Endothelial cell of umbilical vein (primary cell): ENCODE results near the gene KCNRG. TPM values are rescaled to one million over a fixed set of nuclear protein-coding genes. Genes with fewer than 3 reads are reported as not detected.

Experiments used
- BruUV-seq: library from RNA; stranded (reverse); fragments of 400-500 nt; replicated peaks from 2 replicates; lab custom pipeline; 2021; lab: Mats Ljungman, UMichigan
- CTCF ChIA-PET: fragments of 300-600, 350-600 bp; sonication (Branson Sonifier 250); formaldehyde crosslinking; loops from one replicate; lab custom pipeline; 2021; ENCODE audit warnings: antibody characterized with exemption, inconsistent platforms; lab: Charles Lee
- POLR2A ChIA-PET: fragments of 300-600, 350-600 bp; sonication (Branson Sonifier 250); formaldehyde crosslinking; loops from one replicate; lab custom pipeline; 2021; ENCODE audit warnings: antibody characterized with exemption, inconsistent platforms; lab: Charles Lee
- DNase-seq: peaks from one replicate; pipeline ENCODE4 v3.0.0-alpha.2; 2011; ENCODE audit warnings: low read depth, low spot score
- FAIRE-seq: peaks from 2 replicates; lab custom pipeline; 2011; peaks lifted over from hg19 to GRCh38; lab: Jason Lieb, UNC
- H2AFZ ChIP-seq: 2 replicates; pipeline ENCODE4 v1.6.0; 2012; ENCODE audit warnings: low read depth, low read length, control low read depth, inconsistent platforms
- H3K27ac ChIP-seq: 2 replicates; pipeline ENCODE4 v1.5.1; 2011; ENCODE audit warnings: low read depth, mild to moderate bottlenecking, control low read depth, low read length, moderate library complexity; ENCODE audit not compliant: insufficient read depth
- H3K27me3 ChIP-seq, 2 experiments: 2 replicates each; pipeline versions ENCODE4 v1.6.0 to v1.6.1; 2011; ENCODE audit warnings: low read length in 2 of 2, mixed read lengths in 1 of 2; ENCODE audit not compliant: control insufficient read depth in 2 of 2, insufficient read depth in 2 of 2
- H3K36me3 ChIP-seq, 2 experiments: 2 replicates in 1 of 2; 3 replicates in 1 of 2; pipeline ENCODE4 v1.5.1; 2011; ENCODE audit warnings: low read length in 2 of 2, mild to moderate bottlenecking in 1 of 2, moderate library complexity in 1 of 2; ENCODE audit not compliant: control insufficient read depth in 2 of 2, insufficient read depth in 2 of 2; ENCODE audit errors: extremely low read depth in 1 of 2
- H3K4me1 ChIP-seq: 3 replicates; pipeline ENCODE4 v1.5.1; 2011; ENCODE audit warnings: mild to moderate bottlenecking, low read length; ENCODE audit not compliant: control insufficient read depth, insufficient read depth; ENCODE audit errors: extremely low read depth
- H3K4me2 ChIP-seq: 2 replicates; pipeline ENCODE4 v1.6.1; 2011; ENCODE audit warnings: low read length, control low read depth, mixed read lengths; ENCODE audit not compliant: insufficient read depth
- H3K4me3 ChIP-seq, 3 experiments: fragments of 200-600 bp in 1 of 3; sonication (generic), shearing (Covaris generic) in 1 of 3; replicated peaks in 1 of 3; 2 replicates each; pipeline ENCODE4 v1.5.1; 2011 to 2016; ENCODE audit warnings: control low read depth in 3 of 3, low read length in 3 of 3, mild to moderate bottlenecking in 2 of 3, inconsistent platforms in 1 of 3, low read depth in 1 of 3, moderate library complexity in 1 of 3; ENCODE audit not compliant: insufficient read depth in 1 of 3
- H3K79me2 ChIP-seq: 2 replicates; pipeline ENCODE4 v1.6.0; 2012; ENCODE audit warnings: low read length, inconsistent platforms; ENCODE audit not compliant: control insufficient read depth, insufficient read depth
- H3K9ac ChIP-seq: replicated peaks from 2 replicates; pipeline ENCODE3; 2011; ENCODE audit warnings: low read length, control low read depth; ENCODE audit not compliant: insufficient read depth; ENCODE audit errors: extremely low read depth
- H3K9me1 ChIP-seq: replicated peaks from 3 replicates; pipeline ENCODE4 v1.6.0; 2011; ENCODE audit warnings: mild to moderate bottlenecking, low read length; ENCODE audit not compliant: control insufficient read depth, insufficient read depth; ENCODE audit errors: extremely low read depth
- H3K9me3 ChIP-seq: replicated peaks from 2 replicates; pipeline ENCODE4 v1.5.1; 2012; ENCODE audit warnings: low read length, inconsistent platforms; ENCODE audit not compliant: control insufficient read depth, insufficient read depth
- H4K20me1 ChIP-seq: replicated peaks from 2 replicates; pipeline ENCODE3; 2011; ENCODE audit warnings: mild to moderate bottlenecking, low read length; ENCODE audit not compliant: control insufficient read depth, insufficient read depth; ENCODE audit errors: extremely low read depth
- EZH2 ChIP-seq: IDR thresholded peaks from 2 replicates; pipeline ENCODE4 v1.6.1; 2012; ENCODE audit warnings: borderline replicate concordance, low read depth, mild to moderate bottlenecking, moderate library complexity, low read length, inconsistent platforms; ENCODE audit not compliant: severe bottlenecking
- FOS ChIP-seq: IDR thresholded peaks from 2 replicates; pipeline ENCODE4 v1.6.1; 2011; ENCODE audit warnings: mild to moderate bottlenecking, low read length, moderate library complexity, borderline replicate concordance; ENCODE audit not compliant: insufficient read depth
- GATA2 ChIP-seq: IDR thresholded peaks from 2 replicates; pipeline ENCODE4 v1.7.0; 2011; ENCODE audit warnings: low read depth, mild to moderate bottlenecking, moderate library complexity, mixed read lengths, low read length; ENCODE audit not compliant: insufficient read length, insufficient read depth
- JUN ChIP-seq: IDR thresholded peaks from 2 replicates; pipeline ENCODE4 v1.6.1; 2011; ENCODE audit warnings: borderline replicate concordance, low read depth; ENCODE audit not compliant: insufficient read length, insufficient read depth
- MYC ChIP-seq: IDR thresholded peaks from one replicate; pipeline ENCODE4 v1.6.1; 2011; ENCODE audit warnings: mild to moderate bottlenecking, low read depth, low read length
- POLR2A ChIP-seq: IDR thresholded peaks from 2 replicates; pipeline ENCODE4 v1.6.1; 2012; ENCODE audit warnings: low read depth, mild to moderate bottlenecking, control low read depth, low read length
- POLR2AphosphoS5 ChIP-seq: IDR thresholded peaks from 2 replicates; pipeline ENCODE4 v1.6.1; 2012; ENCODE audit warnings: low read depth, mild to moderate bottlenecking, control low read depth, low read length, moderate library complexity; ENCODE audit not compliant: insufficient read depth
- dilution Hi-C: fragments of 300-500 bp; cut with MboI; formaldehyde crosslinking; loops from one replicate; pipeline ENCODE4 v1.15.0; 2019; ENCODE audit warnings: low sequenced_read_pairs; ENCODE audit not compliant: extremely low pct_ligation_motif_present
- intact Hi-C: fragments of 100-400 bp; cut with micrococcal nuclease; formaldehyde crosslinking; loops from one replicate; pipeline ENCODE4 v1.10.0; 2022
- polyA plus RNA-seq, 4 experiments: library from polyadenylated mRNA; depleted of rRNA in 3 of 4; stranded (reverse) in 3 of 4; unstranded in 1 of 4; fragments of >200 nt; gene quantifications; 2 replicates each; pipeline versions ENCODE4 v1.2.1 to v1.2.3, GENCODE V29; 2011 to 2012; ENCODE audit warnings: missing spikeins in 1 of 4
- total RNA-seq: library from RNA; stranded (reverse); gene quantifications from 2 replicates; pipeline ENCODE4 v1.2.3, GENCODE V29; 2021
- TF ChIP-seq, protein P1 (sequence below): IDR thresholded peaks from 2 replicates; pipeline ENCODE4 v1.6.1; 2011; ENCODE audit not compliant: insufficient read depth, insufficient read length
- TF ChIP-seq, protein P2 (sequence below), 2 donors: IDR thresholded peaks; 1 replicate in 1 of 2; 2 replicates in 1 of 2; pipeline ENCODE4 v1.5.1; 2011; ENCODE audit warnings: low read length in 2 of 2, mild to moderate bottlenecking in 2 of 2, moderate library complexity in 2 of 2, control low read depth in 1 of 2, inconsistent platforms in 1 of 2, low read depth in 1 of 2; ENCODE audit not compliant: insufficient read depth in 1 of 2; ENCODE audit errors: extremely low read depth in 1 of 2

The KCNRG gene
- total and polyA plus RNA-seq, 2 donors (not counting 3 experiments of a cell fraction or from before 2014, with no cell fraction given) = 0.86 to 1.3 TPM

DNA sequence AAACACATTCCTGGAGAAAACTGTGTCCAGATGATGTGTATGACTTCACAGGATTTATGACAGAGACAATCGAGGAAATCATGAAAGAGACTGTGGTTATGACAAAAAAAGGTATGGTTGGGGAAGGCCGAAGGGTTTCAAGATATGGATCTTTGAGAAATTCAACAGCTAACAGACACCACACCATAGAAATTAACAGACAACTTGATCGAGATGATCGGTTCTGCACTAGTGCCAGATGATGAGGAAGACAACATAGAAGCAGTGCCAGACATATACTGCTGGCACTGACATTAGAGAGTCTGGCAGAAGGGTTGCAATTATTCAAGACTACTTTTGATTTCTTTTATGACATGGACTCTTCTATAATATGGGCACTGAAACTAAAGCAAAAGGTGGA, 37.2 kb downstream of the KCNRG start:
- ChIA-PET POLR2A (no interaction called here), CTCF (no interaction called here)
- DNase-seq = no peak
- Histone ChIP-seq H3K9me1 (no peaks in the 10 kb centered on the region), H3K27ac (no peak overlapping the region), H4K20me1 (no peaks in the 10 kb centered on the region), H3K27me3 (no peaks in the 10 kb centered on the region), H3K4me1 (no peaks in the 10 kb centered on the region), H2AFZ (no peak overlapping the region), H3K9ac (no peak overlapping the region), H3K79me2 (peaks cover 68% of the 10 kb centered on the region), H3K36me3 (no peaks in the 10 kb centered on the region), H3K9me3 (no peaks in the 10 kb centered on the region), H3K4me3 (no peak overlapping the region), H3K4me2 (no peak overlapping the region)
- intact Hi-C loops (no loop called here), dilution Hi-C loops (no loop called here)
- no peak for FAIRE-seq
- no TSS peak for BruUV-seq
- no peak for TF ChIP-seq POLR2A
- no peak for TF ChIP-seq POLR2AphosphoS5
- no peak for TF ChIP-seq MYC

DNA sequence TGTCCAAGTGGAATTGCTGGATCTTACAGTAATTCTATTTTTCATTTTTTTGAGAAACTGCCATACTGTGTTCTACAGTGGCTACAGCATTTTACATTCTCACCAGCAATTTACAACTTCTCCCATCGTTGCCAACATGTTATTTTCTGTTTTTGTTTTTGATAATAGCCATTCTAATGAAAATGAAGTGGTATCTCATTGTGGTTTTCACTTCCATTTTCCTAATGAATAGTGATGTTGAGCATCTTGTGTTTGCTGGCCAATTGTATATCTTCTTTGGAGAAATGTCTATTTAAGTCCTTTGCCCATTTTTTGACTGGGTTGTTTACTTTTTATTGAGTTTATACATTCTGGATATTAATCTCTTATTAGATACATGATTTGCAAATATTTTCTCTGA, 38.6 kb downstream of the KCNRG start:
- no peak for FAIRE-seq
- BruUV-seq = no TSS peak

More for the DNA sequence above, 38.6 kb downstream of the KCNRG start:
- no peaks in the 10 kb centered on the region for H3K9me3 ChIP-seq
- H3K27me3 ChIP-seq = no peaks in the 10 kb centered on the region
- no peaks in the 10 kb centered on the region for H3K4me1 ChIP-seq
- H3K36me3 ChIP-seq = no peaks in the 10 kb centered on the region
- no peak overlapping the region for H3K4me2 ChIP-seq
- DNase-seq = no peak
- H2AFZ ChIP-seq = no peak overlapping the region
- no peaks in the 10 kb centered on the region for H4K20me1 ChIP-seq
- POLR2A ChIA-PET = no interaction called here
- TF ChIP-seq GATA2 (no peak), POLR2AphosphoS5 (no peak), JUN (no peak), MYC (no peak), FOS (no peak), EZH2 (no peak), POLR2A (no peak)
- TF ChIP-seq, protein P1, sequence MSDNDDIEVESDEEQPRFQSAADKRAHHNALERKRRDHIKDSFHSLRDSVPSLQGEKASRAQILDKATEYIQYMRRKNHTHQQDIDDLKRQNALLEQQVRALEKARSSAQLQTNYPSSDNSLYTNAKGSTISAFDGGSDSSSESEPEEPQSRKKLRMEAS = no peak
- TF ChIP-seq, protein P2, sequence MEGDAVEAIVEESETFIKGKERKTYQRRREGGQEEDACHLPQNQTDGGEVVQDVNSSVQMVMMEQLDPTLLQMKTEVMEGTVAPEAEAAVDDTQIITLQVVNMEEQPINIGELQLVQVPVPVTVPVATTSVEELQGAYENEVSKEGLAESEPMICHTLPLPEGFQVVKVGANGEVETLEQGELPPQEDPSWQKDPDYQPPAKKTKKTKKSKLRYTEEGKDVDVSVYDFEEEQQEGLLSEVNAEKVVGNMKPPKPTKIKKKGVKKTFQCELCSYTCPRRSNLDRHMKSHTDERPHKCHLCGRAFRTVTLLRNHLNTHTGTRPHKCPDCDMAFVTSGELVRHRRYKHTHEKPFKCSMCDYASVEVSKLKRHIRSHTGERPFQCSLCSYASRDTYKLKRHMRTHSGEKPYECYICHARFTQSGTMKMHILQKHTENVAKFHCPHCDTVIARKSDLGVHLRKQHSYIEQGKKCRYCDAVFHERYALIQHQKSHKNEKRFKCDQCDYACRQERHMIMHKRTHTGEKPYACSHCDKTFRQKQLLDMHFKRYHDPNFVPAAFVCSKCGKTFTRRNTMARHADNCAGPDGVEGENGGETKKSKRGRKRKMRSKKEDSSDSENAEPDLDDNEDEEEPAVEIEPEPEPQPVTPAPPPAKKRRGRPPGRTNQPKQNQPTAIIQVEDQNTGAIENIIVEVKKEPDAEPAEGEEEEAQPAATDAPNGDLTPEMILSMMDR (IDR thresholded peaks at IDR 0.05; ENCODE audit: extremely low read depth in 1 of 2, insufficient read depth in 1 of 2, low read depth in 1 of 2, low read length in 2 of 2) = no peak
- no peak overlapping the region for H3K27ac ChIP-seq
- CTCF ChIA-PET = no interaction called here
- dilution Hi-C loops = no loop called here
- intact Hi-C loops = no loop called here
- no peaks in the 10 kb centered on the region for H3K9me1 ChIP-seq
- H3K4me3 ChIP-seq = no peak overlapping the region
- peaks cover 76% of the 10 kb centered on the region for H3K79me2 ChIP-seq
- H3K9ac ChIP-seq = no peak overlapping the region
